LNCAP (cell line): ENCODE data around the gene ARHGEF10L.

ENCODE experiments used
- CTCF ChIP-seq: fragments of 450-650 bp; IDR thresholded peaks from 2 replicates; pipeline ENCODE4 v1.5.1; 2017; ENCODE audit warnings: mild to moderate bottlenecking

ARHGEF10L gene

GRCh38 chr1:17577907-17578297 is 38.4 kb downstream of the ARHGEF10L start:
- TF ChIP-seq CTCF: no peak

GRCh38 chr1:17579951-17580939 is 40.7 kb downstream of the ARHGEF10L start:
- TF ChIP-seq CTCF: no peak

- TF ChIP-seq CTCF: no peak
Observed at GRCh38 chr1:17581389-17582123, 42.1 kb downstream of the ARHGEF10L start.

GRCh38 chr1:17582124-17582774 is 42.8 kb downstream of the ARHGEF10L start:
- no peak for TF ChIP-seq CTCF

DNA sequence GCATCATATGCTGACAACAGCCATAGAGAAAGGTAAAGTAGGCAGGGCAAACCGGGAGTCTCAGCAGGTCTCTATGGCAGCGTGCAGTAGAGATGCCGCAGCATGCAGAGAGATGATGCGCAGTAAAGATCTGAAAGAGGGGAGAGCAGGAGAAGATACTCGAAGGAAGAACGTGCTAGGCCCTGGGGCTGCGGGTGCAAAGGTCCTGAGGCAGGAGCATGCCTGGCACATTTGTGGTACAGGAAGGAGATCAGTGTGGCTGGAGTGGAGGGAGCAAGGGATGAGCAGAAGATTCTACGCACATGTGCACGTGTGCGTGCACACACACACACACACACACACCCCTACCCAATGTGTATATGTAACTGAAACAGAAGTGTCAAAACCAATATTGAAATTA is 45.0 kb downstream of the ARHGEF10L start:
- TF ChIP-seq CTCF: no peak

DNA sequence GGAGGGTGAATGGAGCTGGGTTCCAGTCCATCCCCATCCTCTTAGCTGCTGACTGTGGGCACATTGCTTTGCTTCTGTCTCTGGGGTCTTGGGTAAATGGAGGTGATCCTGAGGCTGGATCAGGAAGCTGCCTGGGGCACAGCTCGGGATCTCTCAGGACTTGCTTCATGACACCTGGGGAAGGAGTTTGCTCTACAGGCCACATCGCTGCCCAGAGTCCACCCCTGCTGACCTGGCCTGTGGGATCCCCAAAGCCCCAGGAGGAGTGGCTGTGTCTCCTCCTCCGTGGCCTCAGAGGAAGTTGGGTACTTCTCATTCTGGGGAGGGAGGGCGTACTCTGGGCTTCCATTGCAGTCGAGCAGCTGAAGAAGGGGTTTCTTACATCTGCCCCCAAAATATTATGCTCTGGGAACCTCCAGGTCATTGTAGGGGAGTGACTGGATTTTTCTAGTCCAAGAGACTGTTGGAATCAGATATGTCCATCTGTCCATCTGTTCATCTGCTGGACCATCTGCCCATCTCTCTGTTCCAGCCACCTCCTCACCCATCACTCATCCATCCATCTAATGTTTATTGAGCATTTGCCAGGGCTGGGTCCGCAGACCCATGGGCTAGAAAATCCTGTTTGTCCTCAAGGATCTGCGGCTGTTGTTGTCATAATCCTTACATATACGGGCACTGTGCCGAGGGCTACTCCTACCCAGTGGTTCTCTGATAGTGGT is 45.9 kb downstream of the ARHGEF10L start:
- no peak for TF ChIP-seq CTCF
